ENCODE data around the gene FAM50A.
A peak's percentile ranks its signal among the peaks of the same experiment; 100 is the strongest.

Gene FAM50A

GRCh38 chrX:154417157-154417556 lies 26.8 kb upstream of the FAM50A start:
- DNase-seq, result no peak

GRCh38 chrX:154419189-154419588 lies 24.8 kb upstream of the FAM50A start:
- DNase-seq, result no peak

- no peak for DNase-seq
Observed at GRCh38 chrX:154419688-154420401, 24.1 kb upstream of the FAM50A start.

- no peak for DNase-seq
Observed at GRCh38 chrX:154420402-154420756, 23.6 kb upstream of the FAM50A start.

- no peak for DNase-seq
Observed at GRCh38 chrX:154426916-154427770, 16.8 kb upstream of the FAM50A start.

- DNase-seq, result peak; percentile 89
Observed at GRCh38 chrX:154428176-154429171, 15.5 kb upstream of the FAM50A start, which contains the start of gene ATP6AP1. TSS of gene ATP6AP1 (plus strand) at chrX:154428677. CDS start at chrX:154428693, 16 bp downstream.

- DNase-seq, result no peak
Observed at GRCh38 chrX:154429711-154430110, 14.2 kb upstream of the FAM50A start.

- no peak for DNase-seq
Observed at GRCh38 chrX:154430479-154430878, 13.5 kb upstream of the FAM50A start.

GRCh38 chrX:154430916-154431315 lies 13.0 kb upstream of the FAM50A start:
- no peak for DNase-seq

GRCh38 chrX:154431341-154431740 lies 12.6 kb upstream of the FAM50A start:
- DNase-seq, result no peak

GRCh38 chrX:154432210-154432609 lies 11.7 kb upstream of the FAM50A start:
- no peak for DNase-seq

GRCh38 chrX:154433605-154434004 lies 10.3 kb upstream of the FAM50A start:
- DNase-seq, result no peak

- DNase-seq, result no peak
Observed at GRCh38 chrX:154434394-154435168, 9.4 kb upstream of the FAM50A start.

GRCh38 chrX:154435171-154435733 lies 8.7 kb upstream of the FAM50A start:
- DNase-seq, result no peak

GRCh38 chrX:154436374-154436982 lies 7.5 kb upstream of the FAM50A start:
- peak; percentile 37 for DNase-seq

- peak; percentile 19 for DNase-seq
Observed at GRCh38 chrX:154436983-154437752, 6.8 kb upstream of the FAM50A start, which contains the start of gene GDI1. TSS of gene GDI1 (plus strand) at chrX:154437154. CDS start at chrX:154437255, 101 bp downstream.

- DNase-seq, result no peak
Observed at GRCh38 chrX:154437971-154438893, 5.7 kb upstream of the FAM50A start.

- no peak for DNase-seq
Observed at GRCh38 chrX:154439841-154440240, 4.1 kb upstream of the FAM50A start.

Data from HCEC 1CT (cell line).